ENCODE data around the gene ROPN1L.

ROPN1L gene

DNA sequence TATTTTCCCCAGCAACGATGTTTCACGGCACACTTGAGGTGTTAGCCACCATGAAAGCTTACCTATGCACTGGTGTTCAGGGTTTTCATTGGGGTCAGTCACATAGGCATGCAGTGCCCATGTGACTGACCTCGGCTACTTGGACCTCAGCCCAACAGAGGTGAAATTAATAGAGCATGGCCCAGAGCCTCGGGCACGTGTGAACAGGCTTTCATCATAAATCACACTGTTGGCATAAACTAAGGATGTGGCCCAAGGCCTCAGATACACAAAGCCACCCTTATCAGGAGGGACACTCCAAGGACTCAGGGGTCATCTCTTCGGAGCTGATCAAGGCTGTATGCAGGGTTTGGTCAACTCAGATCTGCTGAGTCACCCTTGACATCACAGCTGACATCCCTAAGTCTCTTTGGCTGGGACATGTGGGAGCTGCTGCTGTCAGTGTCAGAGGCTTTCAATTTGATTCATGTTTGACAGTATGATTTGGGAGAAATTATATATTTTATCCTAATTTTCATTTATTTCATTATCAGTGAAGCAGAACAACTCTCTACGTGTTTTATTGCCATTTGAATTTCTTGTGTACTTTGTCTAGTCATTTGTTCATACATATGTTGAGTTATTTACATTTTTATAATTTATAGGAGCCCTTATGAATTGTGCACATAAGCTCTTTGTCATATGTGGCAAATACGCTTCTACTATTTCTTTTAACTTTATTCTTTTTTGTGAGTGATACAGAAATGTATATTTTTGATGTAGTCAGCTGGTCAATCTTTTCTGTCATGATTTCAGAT, 62.5 kb downstream of the ROPN1L start:
- no peak overlapping the region for H3K4me3 ChIP-seq (ENCODE audit: low read depth, low read length)
- TF ChIP-seq, protein P1, sequence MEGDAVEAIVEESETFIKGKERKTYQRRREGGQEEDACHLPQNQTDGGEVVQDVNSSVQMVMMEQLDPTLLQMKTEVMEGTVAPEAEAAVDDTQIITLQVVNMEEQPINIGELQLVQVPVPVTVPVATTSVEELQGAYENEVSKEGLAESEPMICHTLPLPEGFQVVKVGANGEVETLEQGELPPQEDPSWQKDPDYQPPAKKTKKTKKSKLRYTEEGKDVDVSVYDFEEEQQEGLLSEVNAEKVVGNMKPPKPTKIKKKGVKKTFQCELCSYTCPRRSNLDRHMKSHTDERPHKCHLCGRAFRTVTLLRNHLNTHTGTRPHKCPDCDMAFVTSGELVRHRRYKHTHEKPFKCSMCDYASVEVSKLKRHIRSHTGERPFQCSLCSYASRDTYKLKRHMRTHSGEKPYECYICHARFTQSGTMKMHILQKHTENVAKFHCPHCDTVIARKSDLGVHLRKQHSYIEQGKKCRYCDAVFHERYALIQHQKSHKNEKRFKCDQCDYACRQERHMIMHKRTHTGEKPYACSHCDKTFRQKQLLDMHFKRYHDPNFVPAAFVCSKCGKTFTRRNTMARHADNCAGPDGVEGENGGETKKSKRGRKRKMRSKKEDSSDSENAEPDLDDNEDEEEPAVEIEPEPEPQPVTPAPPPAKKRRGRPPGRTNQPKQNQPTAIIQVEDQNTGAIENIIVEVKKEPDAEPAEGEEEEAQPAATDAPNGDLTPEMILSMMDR (IDR thresholded peaks at IDR 0.05; ENCODE audit: insufficient read depth, low read depth, low read length, missing control alignments), result no peak
- DNase-seq (ENCODE audit: low read depth), result no peak

DNA sequence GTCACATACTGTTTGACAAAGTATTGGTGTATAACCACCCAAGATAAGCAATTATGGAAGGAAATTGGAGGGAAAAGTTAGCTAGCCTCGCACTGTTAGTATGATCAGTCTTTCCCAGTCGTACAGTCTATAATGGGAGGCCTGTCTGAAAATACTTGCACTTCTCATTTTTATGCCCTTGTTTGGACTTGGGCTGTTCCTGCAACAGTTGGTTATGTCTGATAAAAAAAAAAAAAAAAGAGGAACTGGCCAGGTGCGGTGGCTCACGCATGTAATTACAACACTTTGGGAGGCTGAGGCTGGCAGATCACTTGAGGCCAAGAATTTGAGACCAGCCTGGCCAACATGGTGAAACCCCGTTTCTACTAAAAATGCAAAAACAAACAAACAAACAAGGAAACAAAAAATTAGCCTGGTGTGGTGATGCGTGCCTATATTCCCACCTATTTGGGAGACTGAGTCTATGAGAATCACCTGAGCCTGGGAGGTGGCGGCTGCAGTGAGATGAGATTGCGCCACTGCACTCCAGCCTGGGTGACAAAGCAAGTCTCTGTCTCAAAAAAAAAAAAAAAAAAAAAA, 63.9 kb downstream of the ROPN1L start:
- DNase-seq (ENCODE audit: low read depth), result peak; percentile 52
- no peak overlapping the region for H3K4me3 ChIP-seq (ENCODE audit: low read depth, low read length)
- TF ChIP-seq, protein P1 (IDR thresholded peaks at IDR 0.05; ENCODE audit: insufficient read depth, low read depth, low read length, missing control alignments), result no peak

GRCh38 chr5:10506535-10506934, 64.9 kb downstream of the ROPN1L start:
- DNase-seq (ENCODE audit: low read depth), result no peak
- TF ChIP-seq, protein P1 (IDR thresholded peaks at IDR 0.05; ENCODE audit: insufficient read depth, low read depth, low read length, missing control alignments), result no peak
- no peak overlapping the region for H3K4me3 ChIP-seq (ENCODE audit: low read depth, low read length)

DNA sequence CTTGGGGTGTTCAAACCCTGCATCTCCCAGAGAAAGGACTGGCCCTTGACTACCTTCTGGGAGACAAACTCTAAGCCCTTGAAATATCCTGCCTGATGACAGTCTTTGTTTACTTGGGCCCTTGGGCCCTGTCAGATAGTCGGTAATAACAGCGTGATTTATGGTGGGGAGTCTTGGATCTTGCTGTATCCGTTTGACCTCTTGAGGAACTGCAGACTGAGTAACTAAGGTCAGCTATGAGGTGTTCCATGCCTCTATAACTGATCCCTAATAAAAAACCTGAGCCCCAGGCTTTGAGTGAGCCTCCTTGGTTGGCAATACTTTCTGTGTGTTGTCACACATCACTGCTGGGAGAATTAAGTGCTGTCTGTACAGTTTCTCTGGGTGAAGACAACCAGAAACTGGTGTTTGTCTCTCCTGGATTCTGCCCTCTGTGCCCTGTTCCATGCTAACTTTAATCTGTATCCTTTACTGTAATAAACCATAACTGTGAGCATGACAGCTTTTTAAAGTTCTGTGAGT, 66.0 kb downstream of the ROPN1L start:
- TF ChIP-seq, protein P1 (IDR thresholded peaks at IDR 0.05; ENCODE audit: insufficient read depth, low read depth, low read length, missing control alignments), result no peak
- no peak overlapping the region for H3K4me3 ChIP-seq (ENCODE audit: low read depth, low read length)
- DNase-seq (ENCODE audit: low read depth), result no peak

DNA sequence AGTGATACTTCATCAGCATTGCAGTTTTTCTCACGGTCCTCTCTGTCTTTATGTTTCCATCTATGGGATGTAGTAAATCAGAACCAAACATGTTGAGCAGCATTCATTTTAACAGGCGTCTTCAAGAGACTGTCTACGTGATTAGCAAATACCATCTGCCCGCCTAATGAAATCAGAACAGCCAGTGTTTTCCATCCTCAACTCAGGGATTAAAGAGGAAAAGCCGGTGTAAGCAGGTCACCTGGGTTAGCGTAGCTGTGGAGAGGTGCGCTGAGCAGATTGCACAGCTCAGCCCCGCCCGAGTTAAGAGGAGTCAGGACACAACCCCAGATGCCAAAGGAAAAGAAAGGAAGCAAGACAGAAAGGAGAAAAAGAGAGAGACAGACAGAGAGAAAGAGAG, 67.9 kb downstream of the ROPN1L start:
- TF ChIP-seq, protein P1 (IDR thresholded peaks at IDR 0.05; ENCODE audit: insufficient read depth, low read depth, low read length, missing control alignments), result no peak
- no peak for DNase-seq (ENCODE audit: low read depth)
- no peak overlapping the region for H3K4me3 ChIP-seq (ENCODE audit: low read depth, low read length)

GRCh38 chr5:10511741-10512640, 70.3 kb downstream of the ROPN1L start:
- DNase-seq (ENCODE audit: low read depth), result no peak
- no peak overlapping the region for H3K4me3 ChIP-seq (ENCODE audit: low read depth, low read length)
- TF ChIP-seq, protein P1 (IDR thresholded peaks at IDR 0.05; ENCODE audit: insufficient read depth, low read depth, low read length, missing control alignments), result no peak
